ENCODE data around the gene GNG3.
"Not testable (repeated sequence)": the region's sequence is repeated elsewhere in the genome, so short reads cannot be mapped to it uniquely, and the experiment has no call there.

The GNG3 gene

DNA sequence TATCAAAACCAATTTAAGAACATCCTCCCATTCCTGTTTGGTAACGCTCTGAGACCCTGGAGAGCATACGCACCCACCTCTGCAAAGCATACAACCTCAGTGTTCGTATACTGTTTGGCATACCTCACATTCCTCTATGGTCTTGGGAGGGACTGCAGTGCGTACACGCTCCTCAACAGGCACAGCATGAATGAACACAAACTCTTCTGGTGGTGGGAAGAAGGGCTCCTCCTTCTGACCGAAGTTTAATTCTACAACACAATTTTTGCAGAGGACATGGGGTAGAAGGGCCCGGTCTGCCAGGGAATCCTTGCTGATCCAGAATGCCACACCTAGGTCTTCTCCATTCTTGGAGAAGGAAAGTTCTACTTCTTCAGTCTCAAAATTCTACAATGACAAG, 14.5 kb downstream of the GNG3 start:
- DNase-seq: no peak

DNA sequence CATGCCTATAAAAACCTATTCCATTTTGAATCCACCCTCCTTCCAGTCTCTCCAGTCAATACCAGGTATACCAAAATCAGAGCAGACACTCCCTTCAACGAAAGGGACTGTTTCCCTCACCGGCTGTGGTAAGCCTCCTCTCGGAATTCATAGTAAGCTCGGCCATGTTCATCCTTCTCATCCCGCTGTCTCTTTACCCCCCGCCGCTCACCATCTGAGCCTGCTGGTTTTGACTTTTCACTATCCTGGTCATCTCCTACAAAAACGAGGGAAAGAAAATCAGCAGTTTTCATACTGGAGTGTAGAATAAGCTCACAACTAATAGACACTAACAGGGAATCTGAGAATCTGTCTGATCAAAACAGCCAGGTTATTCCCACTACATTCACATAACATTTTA, 16.7 kb downstream of the GNG3 start:
- no peak for DNase-seq

GRCh38 chr11:62725646-62726045, 18.2 kb downstream of the GNG3 start:
- no peak for DNase-seq

- no peak for DNase-seq
These were observed 18.9 kb downstream of the GNG3 start for GRCh38 chr11:62726156-62726914.

- DNase-seq: no peak
These were observed 19.4 kb downstream of the GNG3 start for GRCh38 chr11:62726915-62727164.

- peak; percentile 99 for DNase-seq
These were observed 19.8 kb downstream of the GNG3 start, which contains the start of gene HNRNPUL2 for GRCh38 chr11:62727165-62727871. HNRNPUL2 (minus strand) TSS chr11:62727457; CDS start chr11:62727156, 301 bp downstream.

GRCh38 chr11:62727872-62728170, 20.3 kb downstream of the GNG3 start:
- peak; percentile 98 for DNase-seq

DNA sequence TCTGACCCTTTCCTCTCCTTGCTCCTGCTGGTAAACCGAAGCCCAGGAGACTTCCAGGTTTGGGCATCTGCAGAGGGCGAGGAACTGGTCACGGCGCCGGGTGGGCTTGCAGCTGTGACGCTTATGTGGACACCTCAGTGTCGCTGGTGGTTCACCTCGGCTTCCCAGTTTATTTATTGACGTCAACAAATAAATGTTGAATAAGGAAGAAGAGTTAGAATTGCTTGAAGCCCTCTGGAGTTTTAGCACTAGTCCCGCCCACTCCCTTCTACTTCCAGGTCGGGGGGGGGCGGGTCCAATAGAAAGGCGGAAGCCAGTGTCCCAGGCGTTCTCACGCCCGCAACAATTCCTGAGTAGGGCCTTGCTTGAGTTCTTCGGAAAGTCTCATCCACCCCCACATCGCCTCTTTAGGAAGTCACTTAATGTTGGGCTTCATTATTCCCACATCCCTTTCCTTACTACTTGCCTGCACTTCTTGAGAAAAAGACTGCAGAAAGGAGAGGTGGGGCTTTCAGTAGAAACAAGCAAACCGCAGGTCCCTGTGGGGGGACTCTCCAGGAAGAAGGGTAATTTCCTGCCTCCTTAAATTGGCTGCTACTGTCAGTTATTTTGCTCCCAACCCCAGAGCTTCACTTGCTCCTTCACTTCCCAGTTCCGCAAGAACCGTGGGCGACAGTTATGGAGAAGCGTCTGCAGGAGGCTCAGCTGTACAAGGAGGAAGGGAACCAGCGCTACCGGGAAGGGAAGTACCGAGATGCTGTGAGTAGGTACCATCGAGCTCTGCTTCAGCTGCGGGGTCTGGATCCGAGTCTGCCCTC, 20.9 kb downstream of the GNG3 start, which contains the start of gene TTC9C:
TTC9C (plus strand) TSS at position 316 of the 818 bp plus-strand sequence; CDS start at position 679, 363 bp downstream.
- peak; percentile 74 for DNase-seq

DNA sequence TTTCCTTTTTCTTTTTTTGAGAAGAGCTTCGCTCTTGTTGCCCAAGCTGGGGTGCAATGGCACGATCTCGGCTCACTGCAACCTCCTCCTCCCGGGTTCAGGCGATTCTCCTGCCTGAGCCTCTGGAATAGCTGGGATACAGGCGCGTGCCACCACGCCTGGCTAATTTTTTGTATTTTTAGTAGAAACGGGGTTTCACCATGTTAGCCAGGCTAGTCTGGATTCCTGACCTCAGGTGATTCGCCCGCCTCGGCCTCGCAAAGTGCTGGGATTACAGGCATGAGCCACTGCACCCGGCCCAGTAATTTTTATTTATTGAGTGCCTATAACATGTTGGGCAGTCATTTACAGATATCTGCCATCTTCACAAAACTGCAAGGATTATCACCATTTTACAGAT, 22.6 kb downstream of the GNG3 start:
- DNase-seq: not testable (repeated sequence)

DNA sequence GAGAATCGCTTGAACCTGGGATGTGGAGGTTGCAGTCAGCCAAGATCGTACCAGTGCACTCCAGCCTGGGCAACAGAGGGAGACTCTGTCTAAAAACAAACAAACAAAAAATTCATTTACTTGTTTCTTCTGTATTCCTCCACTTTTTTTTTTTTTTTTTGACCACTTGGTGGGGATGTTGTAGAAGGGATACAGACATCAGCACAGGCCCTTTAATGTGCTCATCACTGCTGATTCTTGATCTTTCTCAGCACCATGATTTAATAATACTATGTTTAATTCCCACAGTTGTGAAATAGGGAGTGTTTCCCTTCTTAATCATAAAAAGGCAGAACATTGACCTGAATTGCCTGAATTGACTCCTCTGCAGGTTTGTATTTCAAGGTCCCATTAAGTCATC, 25.4 kb downstream of the GNG3 start:
- peak; percentile 12 for DNase-seq

GRCh38 chr11:62737196-62737595, 29.7 kb downstream of the GNG3 start:
- no peak for DNase-seq

DNA sequence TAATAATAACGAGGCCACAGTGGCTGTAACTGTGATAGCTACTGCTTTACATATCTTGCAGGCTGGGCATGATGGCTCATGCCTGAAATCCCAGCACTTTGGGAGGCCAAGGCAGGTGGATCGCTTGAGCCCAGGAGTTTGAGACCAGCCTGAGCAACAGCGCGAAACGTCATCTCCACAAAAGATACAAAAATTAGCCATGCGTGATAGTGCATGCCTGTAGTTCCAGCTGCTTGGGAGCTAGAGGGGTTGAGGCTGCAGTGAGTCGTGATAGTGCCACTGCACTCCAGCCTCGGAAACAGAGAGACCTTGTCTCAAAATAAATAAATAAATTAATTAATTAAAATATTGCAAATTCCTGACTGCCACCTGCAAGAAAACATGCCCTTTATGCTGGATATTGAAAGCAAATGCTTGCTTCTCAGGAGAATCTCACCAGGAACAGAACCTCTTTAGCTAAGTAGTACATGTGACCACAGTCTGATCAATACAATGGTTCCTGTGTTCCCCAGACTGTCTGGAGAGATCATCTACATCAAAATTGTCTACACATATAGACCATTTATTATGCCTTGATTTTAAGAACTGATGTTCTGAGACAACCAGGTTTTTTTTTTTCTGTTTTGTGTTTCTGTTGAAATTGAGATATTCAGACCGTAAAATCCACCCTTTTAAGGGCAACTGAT, 40.1 kb downstream of the GNG3 start:
- DNase-seq: no peak

DNA sequence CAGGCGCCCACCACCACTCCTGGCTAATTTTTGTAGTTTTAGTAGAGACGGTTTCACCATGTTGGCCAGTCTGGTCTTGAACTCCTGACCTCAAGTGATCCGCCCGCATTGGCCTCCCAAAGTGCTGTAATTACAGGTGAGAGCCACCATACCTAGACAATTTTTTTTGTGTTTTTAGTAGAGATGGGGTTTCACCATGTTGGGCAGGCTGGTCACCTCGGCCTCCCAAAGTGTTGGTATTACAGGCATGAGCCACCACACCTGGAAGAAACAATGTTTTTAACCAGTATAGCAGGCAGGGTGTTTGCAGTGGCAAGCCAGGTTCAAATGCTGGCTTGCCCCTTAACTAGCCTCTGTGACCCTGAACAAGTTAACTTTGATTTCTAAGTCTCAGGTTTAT, 42.5 kb downstream of the GNG3 start:
- not testable (repeated sequence) for DNase-seq

- no peak for DNase-seq
These were observed 44.8 kb downstream of the GNG3 start for GRCh38 chr11:62752177-62752785.

- DNase-seq: no peak
These were observed 45.7 kb downstream of the GNG3 start for GRCh38 chr11:62752994-62753735.

GRCh38 chr11:62753736-62754603, 46.5 kb downstream of the GNG3 start, which contains the start of gene ZBTB3:
ZBTB3 (minus strand) TSS chr11:62754160; CDS start chr11:62753664, 496 bp downstream.
- peak; percentile 100 for DNase-seq

GRCh38 chr11:62755086-62755615, 47.7 kb downstream of the GNG3 start:
- DNase-seq: no peak

DNA sequence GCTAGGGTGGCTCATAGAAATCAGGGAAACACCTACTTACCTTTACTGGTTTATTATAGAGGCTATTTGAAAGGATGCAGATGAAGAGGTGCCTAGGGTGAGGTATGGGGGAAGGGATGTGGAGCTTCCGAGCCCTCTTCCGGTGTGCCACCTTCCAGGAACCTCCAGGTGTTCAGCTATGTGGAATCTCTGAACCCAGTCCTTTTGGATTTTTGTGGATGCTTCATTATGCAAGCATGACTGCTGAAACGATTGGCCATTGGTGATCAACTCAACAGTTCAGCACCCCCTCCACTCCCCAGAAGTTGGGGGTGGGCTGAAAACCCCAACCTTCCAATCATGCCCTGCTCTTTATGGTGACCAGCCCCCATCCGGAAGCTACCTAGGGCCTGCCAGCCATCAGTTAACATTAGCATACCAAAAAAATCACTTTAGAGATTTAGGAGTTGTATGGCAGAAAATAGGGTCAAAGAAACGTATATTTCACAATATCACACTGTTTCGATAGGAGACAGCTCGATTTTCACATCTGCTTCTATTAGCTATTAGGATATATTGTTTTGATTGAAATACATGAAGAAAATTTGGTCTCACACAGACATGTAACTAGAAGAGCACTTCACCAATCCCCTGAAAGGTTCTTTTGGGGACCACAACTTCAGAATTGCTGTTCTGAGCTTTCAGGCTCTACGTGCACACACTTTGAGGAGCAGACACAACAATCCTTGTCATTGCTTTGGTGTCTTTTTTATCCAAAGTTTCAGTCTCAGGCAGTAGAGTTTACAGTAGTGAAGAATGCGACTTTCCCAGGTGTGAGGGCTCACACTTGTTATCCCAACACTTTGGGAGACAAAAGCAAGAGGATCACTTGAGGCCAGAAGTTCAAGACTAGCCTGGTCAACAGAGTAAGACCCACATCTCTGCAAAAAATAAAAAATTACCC, 50.6 kb downstream of the GNG3 start:
- DNase-seq: no peak
